Fibroblast of pulmonary artery (primary cell): ENCODE data around the gene SLCO3A1.

Source experiments
- DNase-seq: peaks from one replicate; pipeline ENCODE4 v3.0.0-alpha.2; 2010; ENCODE audit warnings: low read depth
- H3K4me3 ChIP-seq: replicated peaks from 2 replicates; pipeline ENCODE4 v1.5.1; 2011; ENCODE audit warnings: low read depth, mild to moderate bottlenecking, control low read depth, low read length, moderate library complexity
- CTCF ChIP-seq: IDR thresholded peaks from 2 replicates; pipeline ENCODE4 v1.5.1; 2011; ENCODE audit warnings: mild to moderate bottlenecking, control low read depth, low read length, inconsistent platforms; ENCODE audit errors: missing control alignments

The SLCO3A1 gene

GRCh38 chr15:92168066-92168683 lies 314.7 kb downstream of the SLCO3A1 start:
- TF ChIP-seq CTCF, result no peak
- DNase-seq, result no peak
- H3K4me3 ChIP-seq, result no peak overlapping the region

GRCh38 chr15:92170897-92171296 lies 317.4 kb downstream of the SLCO3A1 start:
- no peak for DNase-seq
- no peak overlapping the region for H3K4me3 ChIP-seq
- no peak for TF ChIP-seq CTCF

GRCh38 chr15:92178911-92179310 lies 325.4 kb downstream of the SLCO3A1 start:
- DNase-seq, result no peak
- no peak for TF ChIP-seq CTCF
- no peak overlapping the region for H3K4me3 ChIP-seq

GRCh38 chr15:92184142-92184541 lies 330.6 kb downstream of the SLCO3A1 start:
- no peak overlapping the region for H3K4me3 ChIP-seq
- TF ChIP-seq CTCF, result no peak
- DNase-seq, result no peak

GRCh38 chr15:92184679-92185230 lies 331.2 kb downstream of the SLCO3A1 start:
- DNase-seq, result no peak
- H3K4me3 ChIP-seq, result no peak overlapping the region
- no peak for TF ChIP-seq CTCF

- DNase-seq, result no peak
These were observed 334.5 kb downstream of the SLCO3A1 start for GRCh38 chr15:92187975-92188374.

More at GRCh38 chr15:92187975-92188374, 334.5 kb downstream of the SLCO3A1 start:
- TF ChIP-seq CTCF, result no peak
- H3K4me3 ChIP-seq, result no peak overlapping the region
